ENCODE data around the gene ZMYND15. TPM values are rescaled to one million over a fixed set of nuclear protein-coding genes. Genes with fewer than 3 reads are reported as not detected.
A peak's percentile ranks its signal among the peaks of the same experiment; 100 is the strongest.

Gene ZMYND15
- total RNA-seq, 4 donors from 2014 or later: 0.29 to 0.44 (median 0.37) TPM

GRCh38 chr17:4733073-4733531 is 6.5 kb upstream of the ZMYND15 start:
- TF ChIP-seq CTCF (IDR thresholded peaks at IDR 0.05) (no peak), POLR2A (IDR thresholded peaks at IDR 0.05) (no peak)
- Histone ChIP-seq H3K4me1 (peaks cover 8 to 11% of the 10 kb centered on the region in 2 donors), H3K36me3 (no peaks in the 10 kb centered on the region), H3K9me3 (no peaks in the 10 kb centered on the region), H3K27me3 (no peaks in the 10 kb centered on the region), H3K4me3 (replicated peaks in 1 of 3) (no peak overlapping the region), H3K27ac (no peak overlapping the region)
- DNase-seq: no peak
- intact Hi-C loops (cut with DNase I): loop anchor here (5.0 kb wide), 1 partner anchor 154 kb away; no protein-coding TSS in a partner anchor
- 85 to 87% methylated on average over 5 to 6 of the region's 6 CpGs for WGBS, 2 donors

GRCh38 chr17:4734857-4735475 is 4.7 kb upstream of the ZMYND15 start:
- Histone ChIP-seq H3K9me3 (no peaks in the 10 kb centered on the region), H3K4me1 (peaks cover 16 to 20% of the 10 kb centered on the region in 2 donors), H3K36me3 (no peaks in the 10 kb centered on the region), H3K27me3 (no peaks in the 10 kb centered on the region), H3K27ac (no peak overlapping the region), H3K4me3 (replicated peaks in 1 of 3) (no peak overlapping the region)
- no peak for DNase-seq
- 94 to 95% methylated on average over 8 of the region's 8 CpGs for WGBS, 2 donors
- TF ChIP-seq POLR2A (IDR thresholded peaks at IDR 0.05): no peak
- no peak for TF ChIP-seq CTCF (IDR thresholded peaks at IDR 0.05)
- intact Hi-C loops (cut with DNase I): loop anchor here (5.0 kb wide), 1 partner anchor 152 kb away; no protein-coding TSS in a partner anchor

GRCh38 chr17:4735876-4736651 is 3.6 kb upstream of the ZMYND15 start:
- Histone ChIP-seq H3K27me3 (no peaks in the 10 kb centered on the region), H3K4me1 (peaks cover 16 to 17% of the 10 kb centered on the region in 2 donors), H3K27ac (no peak overlapping the region), H3K36me3 (no peaks in the 10 kb centered on the region), H3K9me3 (no peaks in the 10 kb centered on the region), H3K4me3 (replicated peaks in 1 of 3) (no peak overlapping the region)
- TF ChIP-seq POLR2A (IDR thresholded peaks at IDR 0.05): no peak
- no peak for TF ChIP-seq CTCF (IDR thresholded peaks at IDR 0.05)
- intact Hi-C loops (cut with DNase I): no loop called here
- WGBS, 2 donors: 79 to 80% methylated on average over 9 of the region's 9 CpGs
- no peak for DNase-seq

GRCh38 chr17:4738136-4739121 is 1.2 kb upstream of the ZMYND15 start:
- H3K4me1 ChIP-seq: peaks cover 8 to 9% of the 10 kb centered on the region in 2 donors
- H3K27me3 ChIP-seq: no peaks in the 10 kb centered on the region
- peak overlapping the region; percentile 50 to 83 (median 74) for H3K4me3 ChIP-seq (replicated peaks in 1 of 3)
- intact Hi-C loops (cut with DNase I): no loop called here
- WGBS, 2 donors: 19 to 23% methylated on average over 31 to 39 of the region's 41 CpGs
- no peaks in the 10 kb centered on the region for H3K9me3 ChIP-seq
- TF ChIP-seq CTCF (IDR thresholded peaks at IDR 0.05) (no peak), POLR2A (IDR thresholded peaks at IDR 0.05) (no peak)
- H3K27ac ChIP-seq: peak overlapping the region in 1 of 3 donors; percentile 21
- no peaks in the 10 kb centered on the region for H3K36me3 ChIP-seq
- DNase-seq: no peak

Data from thyroid gland (tissue), 4 donors.